ENCODE results near the gene EIF2B2.

GRCh38 chr14:75025082-75025481, 22.4 kb downstream of the EIF2B2 start:
- TF ChIP-seq POLR2AphosphoS5 (IDR thresholded peaks at IDR 0.05; ENCODE audit: low read depth, low read length) (no peak), SIN3A (IDR thresholded peaks at IDR 0.05; ENCODE audit: borderline replicate concordance, insufficient read depth, low read length) (no peak), REST (IDR thresholded peaks at IDR 0.05; ENCODE audit: insufficient read depth in 1 of 2, low read depth in 2 of 2, low read length in 2 of 2) (no peak), TAF1 (IDR thresholded peaks at IDR 0.05; ENCODE audit: borderline replicate concordance, insufficient read depth, low read length) (no peak), FOXP2 (optimal IDR thresholded peaks at IDR 0.05; ENCODE audit: borderline replicate concordance, extremely low read depth, extremely low read length, insufficient read depth) (no peak)

Measured in PFSK-1 (cell line).